ENCODE measurements around the gene DGKB. TPM values are rescaled to one million over a fixed set of nuclear protein-coding genes. Genes with fewer than 3 reads are reported as not detected.

The DGKB gene
- total and polyA plus RNA-seq, 7 donors: 0.39 to 22.4 (median 11.3) TPM; not detected in 2

DNA sequence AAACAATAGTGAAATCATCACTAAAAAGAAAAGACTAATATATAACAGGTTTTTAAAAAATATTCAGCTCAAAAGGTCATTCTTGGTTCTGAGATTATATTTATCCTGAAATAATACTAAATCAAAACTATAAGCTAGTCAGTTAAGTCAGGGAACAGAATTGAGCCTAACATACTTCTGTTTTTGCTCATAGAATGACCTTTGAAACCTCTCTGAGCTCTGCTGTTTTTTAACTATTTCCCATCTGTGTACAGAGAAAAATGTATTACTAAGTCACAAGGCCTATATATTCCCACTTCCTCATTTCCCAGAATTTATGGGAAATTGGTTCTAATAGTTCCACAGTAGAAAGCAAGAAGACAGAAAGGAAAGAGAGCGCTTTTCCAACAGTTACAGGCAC, 566.3 kb downstream of the DGKB start:
- no peaks in the 10 kb centered on the region for H3K27me3 ChIP-seq
- no peak for DNase-seq
- no peaks in the 10 kb centered on the region for H3K36me3 ChIP-seq
- intact Hi-C loops (cut with DNase I): no loop called here
- H3K4me3 ChIP-seq: no peak overlapping the region
- H3K4me1 ChIP-seq: peaks cover 0 to 8% (median 5%) of the 10 kb centered on the region in 4 donors
- no peak overlapping the region for H3K27ac ChIP-seq
- TF ChIP-seq, protein P1, sequence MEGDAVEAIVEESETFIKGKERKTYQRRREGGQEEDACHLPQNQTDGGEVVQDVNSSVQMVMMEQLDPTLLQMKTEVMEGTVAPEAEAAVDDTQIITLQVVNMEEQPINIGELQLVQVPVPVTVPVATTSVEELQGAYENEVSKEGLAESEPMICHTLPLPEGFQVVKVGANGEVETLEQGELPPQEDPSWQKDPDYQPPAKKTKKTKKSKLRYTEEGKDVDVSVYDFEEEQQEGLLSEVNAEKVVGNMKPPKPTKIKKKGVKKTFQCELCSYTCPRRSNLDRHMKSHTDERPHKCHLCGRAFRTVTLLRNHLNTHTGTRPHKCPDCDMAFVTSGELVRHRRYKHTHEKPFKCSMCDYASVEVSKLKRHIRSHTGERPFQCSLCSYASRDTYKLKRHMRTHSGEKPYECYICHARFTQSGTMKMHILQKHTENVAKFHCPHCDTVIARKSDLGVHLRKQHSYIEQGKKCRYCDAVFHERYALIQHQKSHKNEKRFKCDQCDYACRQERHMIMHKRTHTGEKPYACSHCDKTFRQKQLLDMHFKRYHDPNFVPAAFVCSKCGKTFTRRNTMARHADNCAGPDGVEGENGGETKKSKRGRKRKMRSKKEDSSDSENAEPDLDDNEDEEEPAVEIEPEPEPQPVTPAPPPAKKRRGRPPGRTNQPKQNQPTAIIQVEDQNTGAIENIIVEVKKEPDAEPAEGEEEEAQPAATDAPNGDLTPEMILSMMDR (IDR thresholded peaks at IDR 0.05): no peak
- TF ChIP-seq POLR2AphosphoS5 (IDR thresholded peaks at IDR 0.05): no peak
- no peak for TF ChIP-seq POLR2A (IDR thresholded peaks at IDR 0.05)
- TF ChIP-seq EP300 (IDR thresholded peaks at IDR 0.05): no peak
- WGBS, 2 donors: 94 to 95% methylated on average over 1 of the region's 1 CpG
- no peaks in the 10 kb centered on the region for H3K9me3 ChIP-seq

DNA sequence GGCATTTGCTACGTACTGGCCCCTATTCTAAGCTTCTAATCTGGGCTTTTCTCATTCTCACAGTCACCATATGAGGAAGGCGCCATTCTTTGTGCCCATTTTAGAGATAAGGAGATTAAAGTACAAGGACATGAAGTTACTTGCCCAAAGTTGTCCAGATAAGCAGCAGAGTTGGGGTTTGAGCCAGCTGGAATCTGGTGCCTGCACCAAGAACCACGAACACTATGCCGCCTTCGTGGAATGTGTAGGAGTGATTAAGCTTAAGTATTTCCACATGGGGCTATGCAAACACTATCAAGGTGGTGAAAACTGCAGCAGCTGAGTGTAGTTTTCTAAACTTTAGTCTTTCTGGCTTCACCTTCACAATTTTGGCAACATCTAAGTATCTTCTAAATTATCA, 570.4 kb downstream of the DGKB start:
- no peak overlapping the region for H3K4me3 ChIP-seq
- no peak overlapping the region for H3K27ac ChIP-seq
- H3K27me3 ChIP-seq: no peaks in the 10 kb centered on the region
- H3K9me3 ChIP-seq: no peaks in the 10 kb centered on the region
- DNase-seq: no peak
- H3K4me1 ChIP-seq: no peaks in the 10 kb centered on the region
- WGBS, 2 donors: 73 to 86% methylated on average over 5 of the region's 5 CpGs
- intact Hi-C loops (cut with DNase I): no loop called here
- no peaks in the 10 kb centered on the region for H3K36me3 ChIP-seq
- no peak for TF ChIP-seq POLR2AphosphoS5 (IDR thresholded peaks at IDR 0.05)
- TF ChIP-seq EP300 (IDR thresholded peaks at IDR 0.05): no peak
- TF ChIP-seq, protein P1 (IDR thresholded peaks at IDR 0.05): no peak
- TF ChIP-seq POLR2A (IDR thresholded peaks at IDR 0.05): no peak

DNA sequence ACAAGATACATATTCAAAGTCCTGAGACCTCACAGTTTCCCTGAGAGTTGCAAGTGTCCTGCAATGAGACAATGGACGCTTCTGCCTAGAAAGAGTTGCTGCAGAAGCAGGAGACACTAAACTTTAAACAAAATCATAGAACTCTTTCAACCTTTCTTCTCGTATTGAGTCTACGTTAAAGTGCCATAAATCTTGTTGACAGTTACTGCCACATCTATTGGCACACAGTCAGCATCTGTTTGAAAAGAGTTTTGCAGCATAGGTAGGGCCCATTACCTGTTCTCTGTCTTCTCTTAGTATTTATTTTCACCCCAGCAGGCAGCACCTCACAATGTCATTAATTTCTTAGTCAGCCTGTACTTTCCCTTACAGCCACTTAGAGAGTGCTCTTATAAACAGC, 577.8 kb downstream of the DGKB start:
- intact Hi-C loops (cut with DNase I): no loop called here
- Histone ChIP-seq H3K9me3 (peaks cover 0 to 5% (median 0%) of the 10 kb centered on the region in 4 donors), H3K36me3 (no peaks in the 10 kb centered on the region), H3K27me3 (no peaks in the 10 kb centered on the region), H3K4me3 (no peak overlapping the region), H3K4me1 (no peaks in the 10 kb centered on the region), H3K27ac (no peak overlapping the region)
- DNase-seq: no peak
- no peak for TF ChIP-seq EP300 (IDR thresholded peaks at IDR 0.05)
- TF ChIP-seq, protein P1 (IDR thresholded peaks at IDR 0.05): no peak
- no peak for TF ChIP-seq POLR2AphosphoS5 (IDR thresholded peaks at IDR 0.05)
- no peak for TF ChIP-seq POLR2A (IDR thresholded peaks at IDR 0.05)
- 31 to 39% methylated on average over 3 of the region's 3 CpGs for WGBS, 2 donors

DNA sequence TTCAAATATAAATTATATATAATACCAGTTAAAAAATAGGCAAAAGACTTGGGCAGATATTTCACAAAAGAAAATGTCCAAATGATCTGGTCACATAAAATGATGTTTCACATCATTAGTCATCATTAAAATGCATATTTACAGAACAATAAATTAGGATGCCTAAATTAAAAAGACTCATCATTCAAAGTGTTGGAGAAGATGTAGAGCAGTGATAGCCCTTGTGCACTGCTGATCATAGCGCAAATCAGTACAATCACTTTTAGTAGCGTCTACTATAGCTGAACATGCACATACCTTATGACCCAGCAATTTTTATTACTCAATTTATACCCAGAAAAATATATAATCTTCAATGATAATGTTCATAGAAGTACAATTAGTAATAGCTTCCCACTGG, 579.8 kb downstream of the DGKB start:
- Histone ChIP-seq H3K27me3 (no peaks in the 10 kb centered on the region), H3K4me1 (no peaks in the 10 kb centered on the region), H3K36me3 (no peaks in the 10 kb centered on the region), H3K4me3 (no peak overlapping the region), H3K27ac (no peak overlapping the region), H3K9me3 (peaks cover 0 to 5% (median 0%) of the 10 kb centered on the region in 4 donors)
- no peak for DNase-seq
- intact Hi-C loops (cut with DNase I): no loop called here
- WGBS, 2 donors: 92 to 97% methylated on average over 2 of the region's 2 CpGs
- TF ChIP-seq, protein P1 (IDR thresholded peaks at IDR 0.05): no peak
- TF ChIP-seq EP300 (IDR thresholded peaks at IDR 0.05): no peak
- TF ChIP-seq POLR2AphosphoS5 (IDR thresholded peaks at IDR 0.05): no peak
- no peak for TF ChIP-seq POLR2A (IDR thresholded peaks at IDR 0.05)

DNA sequence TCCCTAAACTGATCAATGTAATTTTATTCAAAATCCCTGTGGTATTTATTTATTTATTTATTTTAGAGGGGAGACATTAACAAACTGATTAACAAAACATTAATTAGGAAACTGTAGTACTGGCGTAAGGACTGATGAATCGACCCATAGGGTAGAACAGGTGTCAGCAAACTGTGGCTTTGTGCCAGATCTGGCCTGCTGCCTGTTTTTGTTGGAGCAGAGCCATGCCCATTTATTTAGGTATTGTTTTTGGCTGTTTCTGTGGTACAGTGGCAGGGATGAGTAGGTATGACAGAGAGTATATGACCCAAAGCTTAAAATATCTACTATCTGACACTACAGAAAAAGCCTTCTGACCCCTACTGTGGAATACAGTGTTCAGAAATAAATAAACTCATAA, 580.6 kb downstream of the DGKB start:
- DNase-seq: no peak
- no peaks in the 10 kb centered on the region for H3K36me3 ChIP-seq
- H3K27me3 ChIP-seq: no peaks in the 10 kb centered on the region
- TF ChIP-seq, protein P1 (IDR thresholded peaks at IDR 0.05): no peak
- TF ChIP-seq POLR2A (IDR thresholded peaks at IDR 0.05) (no peak), POLR2AphosphoS5 (IDR thresholded peaks at IDR 0.05) (no peak), EP300 (IDR thresholded peaks at IDR 0.05) (no peak)
- 23 to 68% methylated on average over 2 of the region's 2 CpGs for WGBS, 2 donors
- no peaks in the 10 kb centered on the region for H3K4me1 ChIP-seq
- no peak overlapping the region for H3K27ac ChIP-seq
- no peak overlapping the region for H3K4me3 ChIP-seq
- peaks cover 0 to 5% (median 0%) of the 10 kb centered on the region in 4 donors for H3K9me3 ChIP-seq
- intact Hi-C loops (cut with DNase I): no loop called here

Measured in sigmoid colon (tissue), 7 donors.